SK-N-SH treated with all-trans-retinoic acid at 6 μM for 48 hours (cell line): ENCODE measurements around the gene C1QL1.

Source experiments
- ARNTL ChIP-seq: fragments of 450-650 bp; formaldehyde crosslinking; IDR thresholded peaks from 2 replicates; pipeline ENCODE4 v1.5.0; 2020; ENCODE audit warnings: low read depth, mild to moderate bottlenecking, moderate library complexity, borderline replicate concordance
- BACH2 ChIP-seq: fragments of 250-450 bp; sonication (Bioruptor Pico); IDR thresholded peaks from 2 replicates; pipeline ENCODE4 v1.9.0; 2021; ENCODE audit warnings: mild to moderate bottlenecking, borderline replicate concordance
- CREB5 ChIP-seq: fragments of 250-450 bp; sonication (Bioruptor Pico); IDR thresholded peaks from 2 replicates; pipeline ENCODE4 v1.5.1; 2020; ENCODE audit warnings: low read depth, mild to moderate bottlenecking, moderate library complexity
- CSDC2 ChIP-seq: fragments of 250-450 bp; sonication (Bioruptor Pico); IDR thresholded peaks from 2 replicates; pipeline ENCODE4 v1.5.0; 2020; ENCODE audit warnings: mild to moderate bottlenecking, moderate library complexity
- CSRNP3 ChIP-seq: fragments of 250-450 bp; sonication (Bioruptor Pico); IDR thresholded peaks from 2 replicates; pipeline ENCODE4 v1.5.1; 2021; ENCODE audit warnings: mild to moderate bottlenecking, moderate library complexity
- GLIS3 ChIP-seq: fragments of 250-450 bp; sonication (Bioruptor Pico); IDR thresholded peaks from 2 replicates; pipeline ENCODE4 v1.5.0; 2020; ENCODE audit warnings: mild to moderate bottlenecking, moderate library complexity
- OSR1 ChIP-seq: fragments of 250-450 bp; sonication (Bioruptor Pico); IDR thresholded peaks from 2 replicates; pipeline ENCODE4 v1.8.0; 2022; ENCODE audit warnings: moderate library complexity, mild to moderate bottlenecking, inconsistent platforms
- SNAI2 ChIP-seq: fragments of 250-450 bp; sonication (Bioruptor Pico); IDR thresholded peaks from 2 replicates; pipeline ENCODE4 v1.5.0; 2020; ENCODE audit warnings: mild to moderate bottlenecking, moderate library complexity
- TOX ChIP-seq: fragments of 250-450 bp; sonication (Bioruptor Pico); IDR thresholded peaks from 2 replicates; pipeline ENCODE4 v1.8.0; 2021; ENCODE audit warnings: mild to moderate bottlenecking, moderate library complexity, borderline replicate concordance
- ZC3H10 ChIP-seq: fragments of 250-450 bp; sonication (Bioruptor Pico); IDR thresholded peaks from 2 replicates; pipeline ENCODE4 v1.5.1; 2021; ENCODE audit warnings: mild to moderate bottlenecking, moderate library complexity
- ZFP30 ChIP-seq: fragments of 450-650 bp; formaldehyde crosslinking; IDR thresholded peaks from 2 replicates; pipeline ENCODE4 v1.5.0; 2022; ENCODE audit warnings: mild to moderate bottlenecking, moderate library complexity
- ZNF8 ChIP-seq: fragments of 450-650 bp; formaldehyde crosslinking; IDR thresholded peaks from 2 replicates; pipeline ENCODE4 v1.5.0; 2020; ENCODE audit warnings: mild to moderate bottlenecking, moderate library complexity
- TF ChIP-seq, protein P1 (sequence below): fragments of 250-450 bp; sonication (Bioruptor Pico); IDR thresholded peaks from 2 replicates; pipeline ENCODE4 v1.8.0; 2020; ENCODE audit warnings: mild to moderate bottlenecking, moderate library complexity, borderline replicate concordance

DNA sequence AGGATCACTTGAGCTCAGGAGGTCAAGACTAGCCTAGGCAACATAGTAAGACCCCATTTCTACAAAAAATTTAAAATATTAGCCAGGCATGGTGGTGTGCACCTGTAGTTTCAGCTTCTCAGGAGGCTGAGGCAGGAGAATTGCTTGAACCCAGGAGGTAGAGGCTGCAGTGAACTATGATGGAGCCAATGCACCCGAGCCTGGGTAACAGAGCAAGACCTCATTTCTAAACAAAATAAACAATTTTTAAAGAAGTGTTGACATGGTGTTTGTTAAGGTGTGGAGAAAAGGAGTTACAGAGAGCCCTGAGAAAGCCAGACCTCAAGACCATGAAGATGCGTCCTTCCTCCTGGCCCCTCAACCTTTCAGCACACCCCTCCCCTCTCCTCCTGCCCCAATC lies 37.6 kb upstream of the C1QL1 start:
- TF ChIP-seq, protein P1, sequence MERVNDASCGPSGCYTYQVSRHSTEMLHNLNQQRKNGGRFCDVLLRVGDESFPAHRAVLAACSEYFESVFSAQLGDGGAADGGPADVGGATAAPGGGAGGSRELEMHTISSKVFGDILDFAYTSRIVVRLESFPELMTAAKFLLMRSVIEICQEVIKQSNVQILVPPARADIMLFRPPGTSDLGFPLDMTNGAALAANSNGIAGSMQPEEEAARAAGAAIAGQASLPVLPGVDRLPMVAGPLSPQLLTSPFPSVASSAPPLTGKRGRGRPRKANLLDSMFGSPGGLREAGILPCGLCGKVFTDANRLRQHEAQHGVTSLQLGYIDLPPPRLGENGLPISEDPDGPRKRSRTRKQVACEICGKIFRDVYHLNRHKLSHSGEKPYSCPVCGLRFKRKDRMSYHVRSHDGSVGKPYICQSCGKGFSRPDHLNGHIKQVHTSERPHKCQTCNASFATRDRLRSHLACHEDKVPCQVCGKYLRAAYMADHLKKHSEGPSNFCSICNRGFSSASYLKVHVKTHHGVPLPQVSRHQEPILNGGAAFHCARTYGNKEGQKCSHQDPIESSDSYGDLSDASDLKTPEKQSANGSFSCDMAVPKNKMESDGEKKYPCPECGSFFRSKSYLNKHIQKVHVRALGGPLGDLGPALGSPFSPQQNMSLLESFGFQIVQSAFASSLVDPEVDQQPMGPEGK, result no peak
- TF ChIP-seq CREB5 (no peak), CSDC2 (CRISPR knock-in tag) (no peak), SNAI2 (CRISPR knock-in tag) (no peak), ZC3H10 (CRISPR knock-in tag) (no peak), BACH2 (no peak), GLIS3 (CRISPR knock-in tag) (no peak), ZFP30 (CRISPR knock-in tag) (no peak), ARNTL (CRISPR knock-in tag) (no peak), TOX (CRISPR knock-in tag) (no peak), ZNF8 (CRISPR knock-in tag) (no peak), OSR1 (CRISPR knock-in tag) (no peak), CSRNP3 (no peak)
